A549 (cell line): ENCODE results near the gene DAO. TPM values are rescaled to one million over a fixed set of nuclear protein-coding genes. Genes with fewer than 3 reads are reported as not detected.

Experiments
- ATAC-seq, 2 experiments: fragments of 200-7000 bp in 1 of 2; fragments of >200 bp in 1 of 2; cut with Nextera tagmentation in 1 of 2; cut with Tn5 transposase in 1 of 2; 3 replicates each; pipeline versions ENCODE4 v1.8.0 to v1.9.1; 2018 to 2020; ENCODE audit warnings: mild to moderate bottlenecking in 1 of 2, moderate library complexity in 1 of 2
- CTCF ChIA-PET: fragments of 300-600 bp; sonication (Branson Sonifier 250); formaldehyde crosslinking; extraction: SDS; loops from one replicate; lab custom pipeline; 2021; ENCODE audit warnings: antibody characterized with exemption, inconsistent platforms; lab: Yijun Ruan, JAX
- POLR2A ChIA-PET: fragments of 350-600 bp; formaldehyde crosslinking; extraction: SDS; loops from one replicate; lab custom pipeline; 2021; ENCODE audit warnings: antibody characterized with exemption, inconsistent platforms; lab: Yijun Ruan, JAX
- DNase-seq, 2 experiments: peaks; one replicate each; pipeline versions ENCODE4 v3.0.0 to v3.0.0-alpha.2; 2011 to 2016; ENCODE audit warnings: low read depth in 1 of 2, low spot score in 1 of 2
- FAIRE-seq: peaks from 2 replicates; lab custom pipeline; 2011; peaks lifted over from hg19 to GRCh38; lab: Jason Lieb, UNC
- H3K27ac ChIP-seq, 2 experiments: fragments of >200 bp; sonication (Bioruptor Twin); formaldehyde crosslinking; 3 replicates each; pipeline ENCODE4 v1.5.1; 2016 to 2017
- H3K4me1 ChIP-seq: fragments of >200 bp; sonication (Bioruptor Twin); formaldehyde crosslinking; 3 replicates; pipeline ENCODE4 v1.6.1; 2016
- H3K4me2 ChIP-seq: fragments of >200 bp; sonication (Bioruptor Twin); formaldehyde crosslinking; 3 replicates; pipeline ENCODE4 v1.6.1; 2016
- H3K4me3 ChIP-seq: fragments of >200 bp; sonication (Bioruptor Twin); formaldehyde crosslinking; 3 replicates; pipeline ENCODE4 v1.5.1; 2016
- H3K9me3 ChIP-seq: fragments of >200 bp; sonication (Bioruptor Twin); formaldehyde crosslinking; 3 replicates; pipeline ENCODE4 v1.6.1; 2016
- BHLHE40 ChIP-seq: IDR thresholded peaks from 2 replicates; pipeline ENCODE4 v1.6.1; 2012; ENCODE audit warnings: low read depth, low read length, inconsistent platforms
- CBX2 ChIP-seq: fragments of 200-600 bp; sonication (generic); IDR thresholded peaks from 2 replicates; pipeline ENCODE4 v1.6.1; 2016; ENCODE audit warnings: low read depth, mild to moderate bottlenecking, borderline replicate concordance
- CBX8 ChIP-seq: fragments of 200-600 bp; sonication (generic); IDR thresholded peaks from 2 replicates; pipeline ENCODE4 v1.6.1; 2016
- EP300 ChIP-seq, 2 experiments: fragments of >200 bp; sonication (Bioruptor Twin); formaldehyde crosslinking; IDR thresholded peaks; 2 replicates in 1 of 2; 3 replicates in 1 of 2; pipeline ENCODE4 v1.6.1; 2016 to 2017
- ESRRA ChIP-seq: fragments of 150-350 bp; IDR thresholded peaks from 2 replicates; pipeline ENCODE4 v1.6.1; 2014; ENCODE audit warnings: mild to moderate bottlenecking, low read length, borderline replicate concordance
- FOSL2 ChIP-seq, 2 experiments: fragments of 450-650 bp in 1 of 2; fragments of >200 bp in 1 of 2; sonication (Bioruptor Twin) in 1 of 2; formaldehyde crosslinking; IDR thresholded peaks; 2 replicates each; pipeline versions ENCODE4 v1.5.0 to v1.6.1; 2016 to 2020; ENCODE audit warnings: mild to moderate bottlenecking in 1 of 2, moderate library complexity in 1 of 2
- GATA3 ChIP-seq: IDR thresholded peaks from 2 replicates; pipeline ENCODE4 v1.6.1; 2012; ENCODE audit warnings: borderline replicate concordance
- HEYL ChIP-seq: fragments of 250-450 bp; sonication (Bioruptor Pico); IDR thresholded peaks from 2 replicates; pipeline ENCODE4 v1.8.0; 2021; ENCODE audit warnings: mild to moderate bottlenecking, moderate library complexity
- HOXA7 ChIP-seq: fragments of 250-450 bp; sonication (Bioruptor Pico); IDR thresholded peaks from 2 replicates; pipeline ENCODE4 v1.5.0; 2020; ENCODE audit warnings: mild to moderate bottlenecking, moderate library complexity
- JUN ChIP-seq, 2 experiments: fragments of >200 bp; sonication (Bioruptor Twin); formaldehyde crosslinking; IDR thresholded peaks; 2 replicates in 1 of 2; 3 replicates in 1 of 2; pipeline ENCODE4 v1.6.1; 2016 to 2017
- NFE2L2 ChIP-seq: fragments of 150-350 bp; conservative IDR thresholded peaks from 2 replicates; pipeline ENCODE4 v1.6.1; 2014; ENCODE audit warnings: low read length
- NPAS2 ChIP-seq: fragments of 250-450 bp; sonication (Bioruptor Pico); IDR thresholded peaks from 2 replicates; pipeline ENCODE4 v1.8.0; 2022; ENCODE audit warnings: mild to moderate bottlenecking, moderate library complexity, borderline replicate concordance
- RARB ChIP-seq: fragments of 250-450 bp; sonication (Bioruptor Pico); IDR thresholded peaks from 2 replicates; pipeline ENCODE4 v1.8.0; 2021; ENCODE audit warnings: mild to moderate bottlenecking, moderate library complexity
- RFX5 ChIP-seq: fragments of 450-650 bp; IDR thresholded peaks from 2 replicates; pipeline ENCODE4 v1.7.1; 2014; ENCODE audit warnings: antibody characterized with exemption, mild to moderate bottlenecking, moderate library complexity
- SMC3 ChIP-seq: fragments of >200 bp; sonication (Bioruptor Twin); formaldehyde crosslinking; IDR thresholded peaks from 3 replicates; pipeline ENCODE4 v1.6.1; 2018; ENCODE audit warnings: inconsistent platforms
- TP53 ChIP-seq: fragments of 250-450 bp; sonication (Bioruptor Pico); IDR thresholded peaks from 2 replicates; pipeline ENCODE4 v1.5.0; 2021; ENCODE audit warnings: mild to moderate bottlenecking, moderate library complexity
- ZFP36 ChIP-seq: fragments of 450-650 bp; IDR thresholded peaks from 2 replicates; pipeline ENCODE4 v1.6.1; 2014; ENCODE audit warnings: borderline replicate concordance; ENCODE audit not compliant: partially characterized antibody
- ZNF302 ChIP-seq: fragments of 250-450 bp; sonication (Bioruptor Pico); IDR thresholded peaks from 2 replicates; pipeline ENCODE4 v1.9.0; 2021; ENCODE audit warnings: inconsistent platforms, mild to moderate bottlenecking, moderate library complexity
- ZSCAN20 ChIP-seq: fragments of 250-450 bp; sonication (Bioruptor Pico); IDR thresholded peaks from 2 replicates; pipeline ENCODE4 v1.8.0; 2022; ENCODE audit warnings: mild to moderate bottlenecking, moderate library complexity
- WGBS: methylation state at CpG from one replicate; pipeline ENCODE4 v1.1.6; 2017; ENCODE audit errors: missing lambda C conversion rate; 5-methylcytosine and 5-hydroxymethylcytosine counted together
- polyA plus RNA-seq, 4 experiments: library from polyadenylated mRNA; depleted of rRNA in 3 of 4; stranded (reverse); fragments of >200 nt; fragmentation: RNase III in 1 of 4; extraction: RNeasy Plus Mini Kit Qiagen cat#74134 plus additional on column Dnase treatment in 1 of 4; gene quantifications; 2 replicates in 3 of 4; 3 replicates in 1 of 4; pipeline ENCODE4 v1.2.3, GENCODE V29; 2011 to 2017
- TF ChIP-seq, protein P1 (sequence below): IDR thresholded peaks from 2 replicates; pipeline ENCODE4 v1.6.1; 2012; ENCODE audit warnings: low read depth, borderline replicate concordance
- TF ChIP-seq, protein P2 (sequence below): fragments of >200 bp; sonication (Bioruptor Twin); formaldehyde crosslinking; IDR thresholded peaks from 2 replicates; pipeline ENCODE4 v1.6.1; 2016
- TF ChIP-seq, protein P3 (sequence below): fragments of 250-450 bp; sonication (Bioruptor Pico); IDR thresholded peaks from 2 replicates; pipeline ENCODE4 v1.5.0; 2020; ENCODE audit warnings: low read depth, mild to moderate bottlenecking, moderate library complexity
- TF ChIP-seq, protein P4 (sequence below): IDR thresholded peaks from 2 replicates; pipeline ENCODE4 v1.6.1; 2012
- TF ChIP-seq, protein P5 (sequence below): IDR thresholded peaks from 2 replicates; pipeline ENCODE4 v1.6.1; 2012
- TF ChIP-seq, protein P6 (sequence below): fragments of 200-600 bp; sonication (generic); IDR thresholded peaks from 2 replicates; pipeline ENCODE4 v1.6.1; 2016; ENCODE audit warnings: antibody characterized with exemption, mild to moderate bottlenecking, moderate library complexity
- TF ChIP-seq, protein P7 (sequence below): fragments of >200 bp; sonication (Bioruptor Twin); formaldehyde crosslinking; IDR thresholded peaks from 3 replicates; pipeline ENCODE4 v1.6.1; 2016

The DAO gene
- polyA plus RNA-seq, 2 of the 4 experiments (the other 2 are of a cell fraction) = not detected

DNA sequence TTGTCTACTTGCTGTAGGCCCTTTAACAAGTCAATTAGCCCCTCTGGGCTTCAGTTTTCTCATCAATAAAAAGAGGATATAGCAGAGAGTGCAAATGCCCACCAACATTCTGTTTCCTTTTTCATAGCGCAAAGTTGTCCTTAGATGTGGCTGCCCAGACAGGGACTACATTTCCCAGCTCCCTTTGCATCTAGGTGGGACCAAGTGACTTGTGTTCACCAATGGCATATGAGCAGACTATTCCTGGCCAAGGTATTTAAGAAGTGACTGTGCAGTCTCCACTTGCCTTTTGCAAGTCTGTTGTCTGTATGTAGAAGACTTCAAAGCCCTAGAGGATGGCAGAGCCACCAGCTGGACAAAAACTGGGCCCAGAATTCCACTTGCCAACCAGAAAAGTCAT lies 59.7 kb downstream of the DAO start:
- ChIA-PET POLR2A (no interaction called here), CTCF (interaction anchor here (1.0 to 1.7 kb wide), 2 partner anchors 11 to 15 kb away, joined by 4 read pairs; no protein-coding TSS in a partner anchor)
- WGBS = 73% methylated on average over 1 of the region's 1 CpG
- no peak for FAIRE-seq
- Histone ChIP-seq H3K4me3 (no peak overlapping the region), H3K4me2 (no peak overlapping the region)
- TF ChIP-seq, protein P1, sequence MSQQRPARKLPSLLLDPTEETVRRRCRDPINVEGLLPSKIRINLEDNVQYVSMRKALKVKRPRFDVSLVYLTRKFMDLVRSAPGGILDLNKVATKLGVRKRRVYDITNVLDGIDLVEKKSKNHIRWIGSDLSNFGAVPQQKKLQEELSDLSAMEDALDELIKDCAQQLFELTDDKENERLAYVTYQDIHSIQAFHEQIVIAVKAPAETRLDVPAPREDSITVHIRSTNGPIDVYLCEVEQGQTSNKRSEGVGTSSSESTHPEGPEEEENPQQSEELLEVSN = no peak
- TF ChIP-seq SMC3 (no peak), TP53 (CRISPR knock-in tag) (no peak), RARB (CRISPR knock-in tag) (no peak), JUN (IDR thresholded peaks at IDR 0.05) (no peak), NPAS2 (CRISPR knock-in tag) (no peak), NFE2L2 (no peak), BHLHE40 (no peak)
- TF ChIP-seq, all 56 proteins: peak for 0
- DNase-seq (peak in 1 of 2 experiments; percentile 57), ATAC-seq (peak; percentile 68 to 89; a peak in 5 of 6 replicates)
- no peaks in the 10 kb centered on the region for H3K9me3 ChIP-seq
- H3K4me1 ChIP-seq = no peaks in the 10 kb centered on the region
- no peak overlapping the region for H3K27ac ChIP-seq

DNA sequence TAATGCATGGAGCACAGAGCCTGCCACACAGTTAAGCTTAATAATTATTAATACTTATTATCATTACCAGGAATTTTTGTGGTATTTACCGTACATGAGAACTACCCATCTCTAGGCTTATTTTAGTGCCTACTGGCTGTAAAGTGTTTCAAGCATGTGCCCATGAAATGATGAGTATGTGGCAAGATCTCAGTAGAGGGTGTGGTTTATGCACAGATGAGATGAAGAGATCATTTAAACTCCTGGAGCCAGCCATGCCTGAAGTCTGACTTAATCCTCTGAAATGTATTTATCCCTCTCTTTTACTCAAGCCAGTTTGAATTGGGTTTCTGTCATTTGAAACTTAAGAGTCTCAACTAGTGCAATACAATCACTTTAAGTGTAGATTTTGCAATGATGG lies 60.2 kb downstream of the DAO start:
- Histone ChIP-seq H3K4me3 (no peak overlapping the region), H3K4me2 (no peak overlapping the region), H3K9me3 (no peaks in the 10 kb centered on the region), H3K4me1 (no peaks in the 10 kb centered on the region), H3K27ac (no peak overlapping the region)
- no peak for FAIRE-seq
- no peak for DNase-seq
- WGBS = 84% methylated on average over 1 of the region's 1 CpG
- no peak for ATAC-seq
- CTCF ChIA-PET = interaction anchor here (1.0 to 1.7 kb wide), 2 partner anchors 11 to 15 kb away, joined by 4 read pairs; no protein-coding TSS in a partner anchor
- TF ChIP-seq, protein P2, sequence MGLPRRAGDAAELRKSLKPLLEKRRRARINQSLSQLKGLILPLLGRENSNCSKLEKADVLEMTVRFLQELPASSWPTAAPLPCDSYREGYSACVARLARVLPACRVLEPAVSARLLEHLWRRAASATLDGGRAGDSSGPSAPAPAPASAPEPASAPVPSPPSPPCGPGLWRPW = no peak
- TF ChIP-seq, protein P3, sequence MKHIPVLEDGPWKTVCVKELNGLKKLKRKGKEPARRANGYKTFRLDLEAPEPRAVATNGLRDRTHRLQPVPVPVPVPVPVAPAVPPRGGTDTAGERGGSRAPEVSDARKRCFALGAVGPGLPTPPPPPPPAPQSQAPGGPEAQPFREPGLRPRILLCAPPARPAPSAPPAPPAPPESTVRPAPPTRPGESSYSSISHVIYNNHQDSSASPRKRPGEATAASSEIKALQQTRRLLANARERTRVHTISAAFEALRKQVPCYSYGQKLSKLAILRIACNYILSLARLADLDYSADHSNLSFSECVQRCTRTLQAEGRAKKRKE (CRISPR knock-in tag) = no peak
- TF ChIP-seq HEYL (no peak), ZNF302 (CRISPR knock-in tag) (no peak), CBX8 (no peak), ZFP36 (no peak), ESRRA (no peak), CBX2 (no peak)
- TF ChIP-seq, protein P4, sequence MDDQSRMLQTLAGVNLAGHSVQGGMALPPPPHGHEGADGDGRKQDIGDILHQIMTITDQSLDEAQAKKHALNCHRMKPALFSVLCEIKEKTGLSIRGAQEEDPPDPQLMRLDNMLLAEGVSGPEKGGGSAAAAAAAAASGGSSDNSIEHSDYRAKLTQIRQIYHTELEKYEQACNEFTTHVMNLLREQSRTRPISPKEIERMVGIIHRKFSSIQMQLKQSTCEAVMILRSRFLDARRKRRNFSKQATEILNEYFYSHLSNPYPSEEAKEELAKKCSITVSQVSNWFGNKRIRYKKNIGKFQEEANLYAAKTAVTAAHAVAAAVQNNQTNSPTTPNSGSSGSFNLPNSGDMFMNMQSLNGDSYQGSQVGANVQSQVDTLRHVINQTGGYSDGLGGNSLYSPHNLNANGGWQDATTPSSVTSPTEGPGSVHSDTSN = no peak
- POLR2A ChIA-PET = interaction anchor here (0.7 kb wide), 1 partner anchor 81 kb away, joined by 3 read pairs; no protein-coding TSS in a partner anchor

DNA sequence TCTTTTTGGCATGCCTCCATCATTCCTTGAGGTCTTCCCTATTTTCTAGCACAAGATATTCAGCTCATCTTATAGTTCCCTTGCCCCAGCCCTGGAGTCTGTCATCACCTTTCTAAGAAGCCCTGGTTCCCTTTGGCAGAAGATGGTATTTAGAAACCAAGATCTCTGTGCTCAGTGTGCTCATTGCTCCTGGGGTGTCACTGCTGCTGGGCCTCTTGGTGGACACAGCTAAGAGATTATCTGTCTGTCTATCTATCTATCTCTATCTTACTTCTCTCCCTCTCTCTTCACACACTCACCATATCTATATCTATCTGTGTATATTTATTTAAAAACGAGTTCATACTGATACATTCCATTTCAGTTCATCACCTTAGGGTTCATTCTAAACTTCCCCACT lies 67.2 kb downstream of the DAO start:
- 0% methylated on average over 1 of the region's 1 CpG for WGBS
- CTCF ChIA-PET = interaction anchor here (0.9 to 4.3 kb wide), 3 partner anchors 14 to 329 kb away, joined by 3 to 18 read pairs (median 4); no protein-coding TSS in a partner anchor
- ATAC-seq (no peak), FAIRE-seq (no peak), DNase-seq (no peak)
- POLR2A ChIA-PET = no interaction called here
- Histone ChIP-seq H3K27ac (no peak overlapping the region), H3K9me3 (peaks cover 21% of the 10 kb centered on the region), H3K4me1 (no peaks in the 10 kb centered on the region), H3K4me2 (no peak overlapping the region), H3K4me3 (no peak overlapping the region)
- TF ChIP-seq, protein P5, sequence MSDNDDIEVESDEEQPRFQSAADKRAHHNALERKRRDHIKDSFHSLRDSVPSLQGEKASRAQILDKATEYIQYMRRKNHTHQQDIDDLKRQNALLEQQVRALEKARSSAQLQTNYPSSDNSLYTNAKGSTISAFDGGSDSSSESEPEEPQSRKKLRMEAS = no peak
- TF ChIP-seq GATA3 (no peak), RARB (CRISPR knock-in tag) (no peak), ZSCAN20 (no peak), HOXA7 (CRISPR knock-in tag) (no peak), EP300 (IDR thresholded peaks at IDR 0.05) (no peak), NPAS2 (CRISPR knock-in tag) (no peak), FOSL2 (IDR thresholded peaks at IDR 0.05) (no peak), FOSL2 (CRISPR knock-in tag; IDR thresholded peaks at IDR 0.05) (no peak), RFX5 (no peak), ZNF302 (CRISPR knock-in tag) (no peak), ESRRA (no peak)
- TF ChIP-seq, protein P6, sequence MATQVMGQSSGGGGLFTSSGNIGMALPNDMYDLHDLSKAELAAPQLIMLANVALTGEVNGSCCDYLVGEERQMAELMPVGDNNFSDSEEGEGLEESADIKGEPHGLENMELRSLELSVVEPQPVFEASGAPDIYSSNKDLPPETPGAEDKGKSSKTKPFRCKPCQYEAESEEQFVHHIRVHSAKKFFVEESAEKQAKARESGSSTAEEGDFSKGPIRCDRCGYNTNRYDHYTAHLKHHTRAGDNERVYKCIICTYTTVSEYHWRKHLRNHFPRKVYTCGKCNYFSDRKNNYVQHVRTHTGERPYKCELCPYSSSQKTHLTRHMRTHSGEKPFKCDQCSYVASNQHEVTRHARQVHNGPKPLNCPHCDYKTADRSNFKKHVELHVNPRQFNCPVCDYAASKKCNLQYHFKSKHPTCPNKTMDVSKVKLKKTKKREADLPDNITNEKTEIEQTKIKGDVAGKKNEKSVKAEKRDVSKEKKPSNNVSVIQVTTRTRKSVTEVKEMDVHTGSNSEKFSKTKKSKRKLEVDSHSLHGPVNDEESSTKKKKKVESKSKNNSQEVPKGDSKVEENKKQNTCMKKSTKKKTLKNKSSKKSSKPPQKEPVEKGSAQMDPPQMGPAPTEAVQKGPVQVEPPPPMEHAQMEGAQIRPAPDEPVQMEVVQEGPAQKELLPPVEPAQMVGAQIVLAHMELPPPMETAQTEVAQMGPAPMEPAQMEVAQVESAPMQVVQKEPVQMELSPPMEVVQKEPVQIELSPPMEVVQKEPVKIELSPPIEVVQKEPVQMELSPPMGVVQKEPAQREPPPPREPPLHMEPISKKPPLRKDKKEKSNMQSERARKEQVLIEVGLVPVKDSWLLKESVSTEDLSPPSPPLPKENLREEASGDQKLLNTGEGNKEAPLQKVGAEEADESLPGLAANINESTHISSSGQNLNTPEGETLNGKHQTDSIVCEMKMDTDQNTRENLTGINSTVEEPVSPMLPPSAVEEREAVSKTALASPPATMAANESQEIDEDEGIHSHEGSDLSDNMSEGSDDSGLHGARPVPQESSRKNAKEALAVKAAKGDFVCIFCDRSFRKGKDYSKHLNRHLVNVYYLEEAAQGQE = no peak
- TF ChIP-seq, protein P7, sequence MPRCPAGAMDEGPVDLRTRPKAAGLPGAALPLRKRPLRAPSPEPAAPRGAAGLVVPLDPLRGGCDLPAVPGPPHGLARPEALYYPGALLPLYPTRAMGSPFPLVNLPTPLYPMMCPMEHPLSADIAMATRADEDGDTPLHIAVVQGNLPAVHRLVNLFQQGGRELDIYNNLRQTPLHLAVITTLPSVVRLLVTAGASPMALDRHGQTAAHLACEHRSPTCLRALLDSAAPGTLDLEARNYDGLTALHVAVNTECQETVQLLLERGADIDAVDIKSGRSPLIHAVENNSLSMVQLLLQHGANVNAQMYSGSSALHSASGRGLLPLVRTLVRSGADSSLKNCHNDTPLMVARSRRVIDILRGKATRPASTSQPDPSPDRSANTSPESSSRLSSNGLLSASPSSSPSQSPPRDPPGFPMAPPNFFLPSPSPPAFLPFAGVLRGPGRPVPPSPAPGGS = no peak
